Nasal cavity respiratory epithelium epithelial cell of viscerocranial mucosa (primary cell): ENCODE results near the gene NUP54. TPM values are rescaled to one million over a fixed set of nuclear protein-coding genes. Genes with fewer than 3 reads are reported as not detected.

Experiments used
- total RNA-seq: library from RNA; depleted of rRNA; stranded (reverse); fragments of >200 nt; gene quantifications from 2 replicates; pipeline ENCODE4 v1.2.3, GENCODE V29; 2014

Gene NUP54
- 50.6 and 57.7 TPM in 2 replicates for total RNA-seq

GRCh38 chr4:76148142-76148865 is at the start of gene NUP54:
Gene NUP54 (minus strand): TSS chr4:76148397. CDS start chr4:76148374, 23 bp downstream.

GRCh38 chr4:76074468-76074867 is 73.7 kb downstream of the NUP54 start, which contains the start of gene ART3:
Gene ART3 (plus strand): TSS chr4:76074709. CDS start chr4:76075890, 1,181 bp downstream.

Other genes starting within 250 kb of the NUP54 start
- gene PPEF2, start 245.9 kb downstream of the NUP54 start, total RNA-seq: not detected in 2 replicates
- gene NAAA, start 207.4 kb downstream of the NUP54 start, total RNA-seq: 20.2 and 23.2 TPM in 2 replicates
- gene SDAD1, start 157.5 kb downstream of the NUP54 start, total RNA-seq: 48.5 and 64.3 TPM in 2 replicates
- not detected in 2 replicates for gene CXCL9, start 140.9 kb downstream of the NUP54 start, total RNA-seq
- 0.34 and 3.1 TPM in 2 replicates for gene CXCL10, start 124.9 kb downstream of the NUP54 start, total RNA-seq
- 0.68 and 0.71 TPM in 2 replicates for gene CXCL11, start 112.3 kb downstream of the NUP54 start, total RNA-seq
- gene ART3, start 73.7 kb downstream of the NUP54 start, total RNA-seq: not detected in 2 replicates
- gene SCARB2, start 65.4 kb upstream of the NUP54 start, total RNA-seq: 124 and 510 TPM in 2 replicates
- gene FAM47E, start 103.3 kb upstream of the NUP54 start, total RNA-seq: 0.34 and 2.1 TPM in 2 replicates
- 8.9 and 14.0 TPM in 2 replicates for gene STBD1, start 158.3 kb upstream of the NUP54 start, total RNA-seq